Aorta (tissue), 5 donors: ENCODE data around the gene TGDS. TPM values are rescaled to one million over a fixed set of nuclear protein-coding genes. Genes with fewer than 3 reads are reported as not detected.
"Not testable (repeated sequence)": the region's sequence is repeated elsewhere in the genome, so short reads cannot be mapped to it uniquely, and the experiment has no call there.

Source experiments
- ATAC-seq: fragments of 200-7000 bp; cut with Tn5 transposase; one replicate; pipeline ENCODE4 v1.9.1; 2022; ENCODE audit warnings: moderate library complexity; ENCODE audit not compliant: low FRiP score
- DNase-seq, 2 donors: peaks; one replicate each; pipeline ENCODE4 v3.0.0-alpha.2; 2020
- H3K27ac ChIP-seq, 2 donors: one replicate each; pipeline ENCODE4 v1.5.1; 2013; ENCODE audit warnings: low read length in 2 of 2, mild to moderate bottlenecking in 2 of 2, moderate library complexity in 2 of 2, control low read depth in 1 of 2, inconsistent platforms in 1 of 2, low read depth in 1 of 2
- H3K27me3 ChIP-seq, 2 donors: one replicate each; pipeline ENCODE4 v1.6.1; 2013; ENCODE audit warnings: control low read depth in 1 of 2, low read length in 1 of 2, mild to moderate bottlenecking in 1 of 2, moderate library complexity in 1 of 2; ENCODE audit not compliant: insufficient read depth in 2 of 2, control insufficient read depth in 1 of 2
- H3K36me3 ChIP-seq, 2 donors: one replicate each; pipeline ENCODE4 v1.6.1; 2013; ENCODE audit warnings: control low read depth in 1 of 2, low read length in 1 of 2, mild to moderate bottlenecking in 1 of 2; ENCODE audit not compliant: insufficient read depth in 2 of 2, control insufficient read depth in 1 of 2
- H3K4me1 ChIP-seq, 2 donors: one replicate each; pipeline ENCODE4 v1.6.1; 2013; ENCODE audit warnings: low read length in 2 of 2, control low read depth in 1 of 2, mild to moderate bottlenecking in 1 of 2, moderate library complexity in 1 of 2; ENCODE audit not compliant: insufficient read depth in 2 of 2, control insufficient read depth in 1 of 2
- H3K4me3 ChIP-seq, 2 donors: one replicate each; pipeline ENCODE4 v1.5.1; 2013; ENCODE audit warnings: low read length in 2 of 2, control low read depth in 1 of 2, mild to moderate bottlenecking in 1 of 2
- H3K9me3 ChIP-seq: one replicate; pipeline ENCODE4 v1.6.1; 2013; ENCODE audit warnings: mild to moderate bottlenecking, low read length; ENCODE audit not compliant: control insufficient read depth
- WGBS, 2 donors: extraction: QIAGEN DNeasy Blood & Tissue Kit; methylation state at CpG; one replicate each; pipeline ENCODE4 v1.1.7; 2013; 5-methylcytosine and 5-hydroxymethylcytosine counted together
- intact Hi-C, 2 donors: fragments of 100-400 bp; cut with DNase I; formaldehyde crosslinking; loops; one replicate each; pipeline versions ENCODE4 v1.14.2 to v1.15.0; 2022
- polyA plus RNA-seq, 2 donors: library from polyadenylated mRNA; stranded (reverse); fragments of 200-250 nt; gene quantifications; one replicate each; pipeline ENCODE4 v1.2.3, GENCODE V29; 2013
- total RNA-seq, 2 donors: library from RNA; stranded (reverse); fragmentation: NEBNext Ultra II Directional; extraction: Animal tissue kit (Norgen Biotek cat#: 25700); gene quantifications; one replicate each; pipeline ENCODE4 v1.2.1, GENCODE V29; 2021
- donor health status: healthy with polysubstance abuse.
- donor health status: Bipolar disorder and iron deficiency.
- donor health status: DM: no; HTN: no; CAD: no.
- donor health status: DM: no; HTN: no; CAD: no.
- donor health status: DM: yes; HTN: yes; CAD: no.

Gene TGDS
- total and polyA plus RNA-seq, 4 donors = 8.4 to 10.4 (median 8.8) TPM

DNA sequence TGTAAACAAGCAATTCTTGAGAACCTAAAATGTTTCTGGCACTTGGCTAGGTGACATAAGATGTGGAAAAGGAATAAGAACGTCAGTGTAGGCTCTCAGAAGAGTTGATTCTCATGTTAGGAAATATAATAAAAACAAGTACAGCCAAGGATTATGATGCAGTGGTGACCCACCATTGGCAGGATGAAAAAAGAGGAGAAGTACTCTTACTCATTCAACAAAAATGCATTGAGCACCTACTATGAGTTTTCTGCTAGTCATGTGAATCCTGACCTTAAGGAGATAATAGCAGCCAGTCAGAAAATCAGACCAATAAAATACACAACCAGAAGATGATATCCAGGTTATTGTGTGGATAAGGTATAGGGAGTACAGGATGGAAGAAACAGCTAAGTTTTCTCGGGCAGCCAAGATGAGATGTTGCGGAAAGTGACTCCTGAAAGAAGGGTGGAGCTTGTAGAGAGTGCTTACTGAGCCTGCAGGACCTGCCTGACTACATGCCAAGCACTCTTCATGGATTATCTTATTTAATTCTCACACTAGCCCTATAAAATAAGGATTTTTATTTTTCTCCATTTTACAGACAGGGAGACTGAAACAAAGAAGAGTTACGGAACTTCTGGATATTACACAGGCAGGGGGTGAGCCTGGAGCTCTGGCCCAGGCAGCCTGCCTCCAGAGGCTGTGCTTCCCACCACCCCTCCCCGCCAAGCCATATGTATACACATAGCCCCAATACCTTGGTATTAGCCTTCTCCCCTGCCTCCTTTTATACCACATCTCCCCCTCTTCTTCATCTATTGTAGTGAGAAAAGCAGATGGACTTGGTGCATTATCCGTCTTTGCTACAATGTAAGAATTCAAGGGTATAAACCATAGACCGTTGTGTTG is 58.0 kb downstream of the TGDS start:
- DNase-seq (no peak), ATAC-seq (no peak)
- intact Hi-C loops = no loop called here
- Histone ChIP-seq H3K27me3 (no peaks in the 10 kb centered on the region), H3K4me1 (no peaks in the 10 kb centered on the region), H3K4me3 (no peak overlapping the region), H3K9me3 (no peaks in the 10 kb centered on the region), H3K36me3 (no peaks in the 10 kb centered on the region), H3K27ac (no peak overlapping the region)
- 81 to 83% methylated on average over 7 of the region's 7 CpGs for WGBS, 2 donors

- intact Hi-C loops = no loop called here
- H3K4me1 ChIP-seq = no peaks in the 10 kb centered on the region
- H3K27me3 ChIP-seq = no peaks in the 10 kb centered on the region
- H3K27ac ChIP-seq = no peak overlapping the region
- 61 to 63% methylated on average over 4 of the region's 4 CpGs for WGBS, 2 donors
- no peak overlapping the region for H3K4me3 ChIP-seq
- ATAC-seq (no peak), DNase-seq (no peak)
- H3K36me3 ChIP-seq = no peaks in the 10 kb centered on the region
- H3K9me3 ChIP-seq = no peaks in the 10 kb centered on the region
Measured at GRCh38 chr13:94535775-94536174, 60.2 kb downstream of the TGDS start.

GRCh38 chr13:94535231-94535630 is 60.7 kb downstream of the TGDS start:
- Histone ChIP-seq H3K4me3 (no peak overlapping the region), H3K9me3 (no peaks in the 10 kb centered on the region), H3K36me3 (no peaks in the 10 kb centered on the region), H3K27ac (no peak overlapping the region), H3K4me1 (no peaks in the 10 kb centered on the region), H3K27me3 (no peaks in the 10 kb centered on the region)
- intact Hi-C loops = no loop called here
- DNase-seq (no peak), ATAC-seq (no peak)
- WGBS, 2 donors = 73 to 79% methylated on average over 2 of the region's 2 CpGs

GRCh38 chr13:94534166-94534565 is 61.8 kb downstream of the TGDS start:
- H3K4me1 ChIP-seq = no peaks in the 10 kb centered on the region
- no peaks in the 10 kb centered on the region for H3K27me3 ChIP-seq
- WGBS, 2 donors = 58 to 83% methylated on average over 1 of the region's 1 CpG
- H3K4me3 ChIP-seq = no peak overlapping the region
- no peaks in the 10 kb centered on the region for H3K9me3 ChIP-seq
- DNase-seq (no peak), ATAC-seq (no peak)
- H3K27ac ChIP-seq = no peak overlapping the region
- intact Hi-C loops = no loop called here
- H3K36me3 ChIP-seq = no peaks in the 10 kb centered on the region

- H3K4me3 ChIP-seq, DNase-seq, H3K27me3 ChIP-seq, H3K27ac ChIP-seq, ATAC-seq, H3K36me3 ChIP-seq, H3K4me1 ChIP-seq, intact Hi-C loops, H3K9me3 ChIP-seq: not testable (repeated sequence)
- 81 to 84% methylated on average over 2 of the region's 2 CpGs for WGBS, 2 donors
Measured at GRCh38 chr13:94532278-94532677, 63.7 kb downstream of the TGDS start.

- H3K36me3 ChIP-seq, H3K9me3 ChIP-seq, intact Hi-C loops, ATAC-seq, H3K27ac ChIP-seq, H3K27me3 ChIP-seq, H3K4me1 ChIP-seq, H3K4me3 ChIP-seq, DNase-seq: not testable (repeated sequence)
- WGBS, 2 donors = 56 to 68% methylated on average over 7 of the region's 7 CpGs
Measured at GRCh38 chr13:94526956-94527355, 69.0 kb downstream of the TGDS start.

DNA sequence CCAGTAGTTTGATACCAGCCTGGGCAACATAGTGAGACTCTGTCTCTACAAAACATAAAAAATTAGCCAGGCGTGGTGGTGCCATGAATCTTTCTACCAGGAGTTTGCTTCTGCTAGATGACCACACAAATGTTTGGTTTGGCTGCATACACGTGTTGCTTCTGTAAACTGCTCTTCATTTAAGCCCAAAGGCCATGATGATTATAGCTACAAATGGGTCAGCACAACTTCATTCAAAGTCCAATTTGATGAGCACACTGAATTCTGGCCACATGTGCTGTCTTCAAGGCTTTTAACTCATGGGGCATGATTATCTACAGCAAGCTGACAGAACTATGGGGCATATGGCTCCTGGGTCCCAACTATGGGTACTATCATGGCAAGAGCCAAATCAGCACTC is 70.2 kb downstream of the TGDS start:
- Histone ChIP-seq H3K27me3 (no peaks in the 10 kb centered on the region), H3K27ac (no peak overlapping the region), H3K9me3 (peaks cover 3% of the 10 kb centered on the region), H3K36me3 (no peaks in the 10 kb centered on the region), H3K4me1 (no peaks in the 10 kb centered on the region), H3K4me3 (no peak overlapping the region)
- 67 to 81% methylated on average over 2 of the region's 2 CpGs for WGBS, 2 donors
- no peak for ATAC-seq
- intact Hi-C loops = no loop called here
- DNase-seq = no peak

GRCh38 chr13:94524407-94524806 is 71.5 kb downstream of the TGDS start:
- Histone ChIP-seq H3K27ac (no peak overlapping the region), H3K4me3 (no peak overlapping the region), H3K27me3 (no peaks in the 10 kb centered on the region), H3K4me1 (no peaks in the 10 kb centered on the region), H3K9me3 (peaks cover 3% of the 10 kb centered on the region), H3K36me3 (no peaks in the 10 kb centered on the region)
- intact Hi-C loops = no loop called here
- DNase-seq (no peak), ATAC-seq (no peak)
- 78 to 86% methylated on average over 7 of the region's 7 CpGs for WGBS, 2 donors
